ENCODE results near the gene GTF2E1.
"Not testable (repeated sequence)": the region's sequence is repeated elsewhere in the genome, so short reads cannot be mapped to it uniquely, and the experiment has no call there.

GTF2E1 gene

GRCh38 chr3:120742198-120742848, at the start of gene GTF2E1, which contains the start of gene RABL3:
TSS of gene GTF2E1 (plus strand) at chr3:120742744. CDS start at chr3:120750553, 7,809 bp downstream.
TSS of gene RABL3 (minus strand) at chr3:120742516. CDS start at chr3:120742507, 9 bp downstream.
- DNase-seq, result peak; percentile 96

DNA sequence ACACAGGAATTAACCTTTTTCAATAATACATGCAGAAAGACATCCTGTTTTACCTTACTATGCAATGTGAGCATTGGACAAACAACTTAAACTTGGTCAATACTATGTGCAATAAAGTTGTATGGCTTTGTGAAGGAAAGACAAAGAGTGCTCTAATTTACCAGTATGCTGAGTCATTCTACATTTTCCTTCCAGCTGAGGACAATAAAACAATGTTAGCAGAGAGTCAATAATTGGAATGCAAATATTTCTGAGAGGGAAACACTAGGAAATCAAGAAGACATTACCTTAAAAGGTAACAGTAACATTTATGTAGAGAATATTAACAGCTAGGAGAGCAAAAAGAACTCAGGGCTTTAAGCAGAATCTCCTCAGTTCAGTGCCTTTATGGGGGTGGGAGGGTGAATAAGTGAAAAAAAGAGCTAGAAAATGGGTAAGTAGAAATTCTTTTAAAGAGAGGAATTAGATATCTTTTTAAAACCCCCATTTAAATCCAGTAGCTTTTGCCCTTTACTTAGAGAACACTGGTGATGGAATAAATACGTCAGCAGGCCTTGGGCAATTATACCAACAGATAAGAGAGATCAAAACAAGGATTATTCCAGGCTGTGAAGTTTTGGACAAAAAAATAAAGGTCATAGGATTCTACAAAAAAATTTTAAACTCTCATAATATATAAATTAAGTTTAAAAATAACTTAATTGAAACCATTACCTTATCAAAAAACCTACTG, 48.9 kb upstream of the GTF2E1 start:
- DNase-seq, result no peak

DNA sequence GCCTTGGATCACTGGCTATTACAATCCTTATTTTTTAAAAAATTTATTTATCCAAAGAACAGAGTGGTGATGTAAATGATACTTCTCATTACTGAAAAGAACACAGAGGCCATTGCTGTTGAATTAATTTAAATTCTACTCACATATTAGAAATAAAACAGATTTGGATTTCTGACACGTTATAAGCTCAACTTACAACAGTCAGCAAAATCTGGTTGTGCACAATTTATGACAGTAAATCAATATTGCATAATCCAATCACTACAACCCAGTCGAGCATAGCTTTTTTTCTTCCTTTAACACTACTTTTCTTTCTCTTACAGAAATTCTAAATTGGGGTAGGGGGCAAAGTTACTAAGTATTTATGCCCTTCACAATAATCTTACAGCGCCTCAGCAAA, 43.2 kb upstream of the GTF2E1 start:
- DNase-seq, result no peak

GRCh38 chr3:120705884-120706582, 36.5 kb upstream of the GTF2E1 start:
- DNase-seq, result no peak

DNA sequence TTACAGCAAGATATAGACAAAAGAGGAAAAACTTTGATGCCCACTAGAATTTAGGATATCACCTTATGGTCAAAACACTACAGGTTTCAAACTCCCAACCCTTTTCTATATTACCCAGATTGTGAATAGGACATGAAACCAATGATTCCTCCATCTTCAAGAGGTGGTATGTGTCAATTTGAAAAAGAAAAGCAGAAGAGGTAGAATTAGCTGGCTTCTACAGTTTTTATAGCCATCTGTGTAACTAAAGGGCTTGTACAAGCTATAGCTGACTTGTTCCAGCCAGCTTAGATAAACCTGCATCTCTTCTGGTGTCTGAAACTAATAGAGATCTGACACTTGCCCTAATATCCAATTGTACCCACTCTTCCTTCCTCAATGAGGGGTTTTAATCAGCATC, 35.6 kb upstream of the GTF2E1 start:
- no peak for DNase-seq

- no peak for DNase-seq
These were observed 34.1 kb upstream of the GTF2E1 start for GRCh38 chr3:120708408-120708807.

DNA sequence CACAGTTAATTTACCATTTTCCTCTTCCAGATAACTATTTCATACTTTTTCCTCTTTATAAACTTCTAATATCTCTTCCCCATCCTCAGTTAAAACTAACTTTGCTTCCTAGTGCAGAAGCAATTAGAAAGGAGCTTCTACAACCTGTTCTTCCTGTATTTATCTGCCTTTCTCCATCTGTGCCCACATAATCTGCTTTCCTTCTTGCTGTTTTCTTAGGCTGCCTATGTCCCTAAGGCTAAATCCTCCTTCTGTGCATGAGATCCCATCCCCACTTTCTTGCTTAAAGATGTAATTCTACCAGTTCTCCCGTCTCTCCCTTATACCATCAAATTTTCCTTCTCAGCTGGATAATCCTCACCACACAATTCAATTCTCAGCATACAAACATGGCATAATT, 32.2 kb upstream of the GTF2E1 start:
- no peak for DNase-seq

GRCh38 chr3:120713262-120713661, 29.3 kb upstream of the GTF2E1 start:
- DNase-seq, result no peak

- peak; percentile 50 to 55 for DNase-seq
These were observed 23.2 kb upstream of the GTF2E1 start for GRCh38 chr3:120719167-120719834.

DNA sequence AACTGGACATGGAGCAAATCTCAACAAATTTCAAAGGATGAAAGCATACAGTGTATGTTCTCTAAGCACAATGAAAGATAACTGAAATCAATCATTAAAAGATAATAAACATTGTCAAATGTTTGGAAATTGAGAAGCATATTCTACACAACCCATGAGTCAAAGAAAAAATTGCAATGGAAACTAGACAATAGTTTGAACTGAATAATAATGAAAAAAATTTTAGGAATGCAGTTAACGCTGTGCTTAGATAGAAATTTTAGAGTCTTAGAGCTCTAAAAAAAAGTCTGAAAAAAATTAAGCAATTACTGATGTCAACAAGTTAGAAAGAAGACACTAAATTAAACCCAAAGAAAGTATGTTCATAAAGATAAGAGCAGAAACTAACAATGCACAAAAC, 15.8 kb upstream of the GTF2E1 start:
- no peak for DNase-seq

DNA sequence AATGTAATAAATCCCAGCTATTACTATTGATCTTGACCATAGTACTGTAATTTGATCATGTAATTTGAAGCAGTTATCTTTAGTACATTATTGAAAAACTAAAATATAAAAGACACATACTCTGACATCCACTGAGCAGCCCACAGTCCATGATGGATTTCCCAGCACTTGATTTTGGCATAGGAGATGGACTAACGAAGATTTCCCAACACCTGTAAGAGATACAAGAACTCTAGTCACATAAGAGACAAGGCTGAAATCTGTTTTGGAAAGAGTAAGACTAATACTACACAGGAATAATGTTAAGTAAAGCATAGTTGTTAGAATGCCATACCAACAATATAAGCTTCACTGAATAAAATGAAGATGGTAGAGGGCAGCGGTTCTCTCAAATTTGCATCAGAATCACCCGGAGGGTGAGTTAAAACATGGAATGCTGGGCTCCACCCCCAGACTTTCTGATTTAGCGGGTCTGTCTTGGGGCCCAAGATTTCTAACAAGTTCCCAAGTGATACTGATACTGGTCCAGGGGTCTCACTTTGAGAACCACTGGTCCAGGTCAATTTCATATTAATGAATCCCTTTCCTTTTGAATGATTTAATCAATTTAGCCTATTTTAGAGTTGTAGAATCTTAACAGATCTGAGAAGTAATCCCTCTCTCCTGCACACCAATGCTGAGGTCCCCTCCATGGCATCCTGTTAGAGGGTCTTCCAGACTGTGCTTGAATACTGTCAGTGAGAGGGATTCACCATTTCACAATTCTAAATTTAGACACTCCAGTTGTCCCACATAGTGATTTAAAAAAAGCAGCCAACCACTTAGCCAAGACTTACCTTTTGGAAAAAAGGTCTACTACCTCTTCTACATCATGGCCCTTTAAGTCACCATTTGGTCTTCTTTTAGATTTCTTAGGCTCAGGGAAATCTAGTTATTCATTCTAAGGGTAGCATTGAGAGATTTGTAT, 11.7 kb upstream of the GTF2E1 start:
- DNase-seq, result no peak

DNA sequence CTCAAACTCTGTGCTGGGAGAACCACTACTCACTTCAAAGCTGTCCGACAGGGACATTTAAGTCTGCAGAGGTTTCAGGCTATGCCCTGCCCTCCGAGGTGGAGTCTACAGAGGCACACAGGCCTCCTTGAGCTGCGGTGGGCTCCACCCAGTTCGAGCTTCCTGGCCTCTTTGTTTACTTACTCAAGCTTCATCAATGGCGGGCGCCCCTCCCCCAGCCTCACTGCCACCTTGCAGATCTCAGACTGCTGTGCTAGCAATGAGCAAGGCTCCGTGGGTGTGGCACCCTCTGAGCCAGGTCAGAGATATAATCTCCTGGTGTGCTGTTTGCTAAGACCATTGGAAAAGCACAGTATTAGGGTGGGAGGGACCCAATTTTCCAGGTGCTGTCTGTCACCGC, 4.5 kb upstream of the GTF2E1 start:
- not testable (repeated sequence) for DNase-seq

- DNase-seq, result no peak
These were observed 1.2 kb upstream of the GTF2E1 start for GRCh38 chr3:120741320-120741719.

DNA sequence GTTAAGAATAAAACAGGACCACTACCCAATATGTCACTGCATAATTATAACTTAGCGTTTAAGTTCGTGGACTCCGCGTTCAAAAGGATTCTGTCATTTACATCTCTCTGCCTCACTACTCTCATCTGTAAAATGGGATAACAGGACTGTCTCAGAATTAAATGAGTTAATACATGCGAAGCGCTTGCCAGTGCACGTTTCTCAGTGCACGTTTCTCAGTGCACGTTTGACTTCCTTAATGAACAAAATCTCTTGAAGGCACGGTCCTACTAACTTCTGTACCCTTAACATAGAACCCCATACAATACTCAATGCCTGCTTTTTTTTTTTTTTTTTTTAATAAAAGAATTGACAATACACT, 727 bp upstream of the GTF2E1 start:
- no peak for DNase-seq

DNA sequence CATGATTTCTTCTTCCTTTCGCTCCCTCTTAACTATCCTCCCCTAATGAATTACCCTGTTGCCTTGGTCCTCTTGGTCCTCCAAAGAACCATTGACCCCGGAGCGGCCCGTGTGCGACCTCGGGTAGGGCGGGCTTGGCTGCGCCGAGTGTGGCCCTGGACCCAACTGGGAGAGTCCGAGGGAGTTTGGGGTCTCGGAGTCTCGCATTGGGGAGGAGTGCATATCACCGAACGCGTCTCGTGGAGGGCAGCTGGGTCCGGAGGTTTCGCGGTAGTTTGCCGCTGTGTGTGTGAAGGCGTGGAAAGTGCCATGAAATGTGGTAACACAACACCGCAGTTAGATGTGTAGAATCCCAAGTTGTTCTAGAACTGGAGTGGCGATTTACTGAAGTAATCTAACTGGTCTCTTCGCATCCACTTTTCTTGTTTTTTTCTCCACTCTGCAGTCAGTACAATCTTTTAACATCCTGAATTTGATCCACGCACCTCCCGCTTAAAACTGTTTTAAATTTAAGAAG, 363 bp downstream of the GTF2E1 start:
- DNase-seq, result peak; percentile 4 to 11

DNA sequence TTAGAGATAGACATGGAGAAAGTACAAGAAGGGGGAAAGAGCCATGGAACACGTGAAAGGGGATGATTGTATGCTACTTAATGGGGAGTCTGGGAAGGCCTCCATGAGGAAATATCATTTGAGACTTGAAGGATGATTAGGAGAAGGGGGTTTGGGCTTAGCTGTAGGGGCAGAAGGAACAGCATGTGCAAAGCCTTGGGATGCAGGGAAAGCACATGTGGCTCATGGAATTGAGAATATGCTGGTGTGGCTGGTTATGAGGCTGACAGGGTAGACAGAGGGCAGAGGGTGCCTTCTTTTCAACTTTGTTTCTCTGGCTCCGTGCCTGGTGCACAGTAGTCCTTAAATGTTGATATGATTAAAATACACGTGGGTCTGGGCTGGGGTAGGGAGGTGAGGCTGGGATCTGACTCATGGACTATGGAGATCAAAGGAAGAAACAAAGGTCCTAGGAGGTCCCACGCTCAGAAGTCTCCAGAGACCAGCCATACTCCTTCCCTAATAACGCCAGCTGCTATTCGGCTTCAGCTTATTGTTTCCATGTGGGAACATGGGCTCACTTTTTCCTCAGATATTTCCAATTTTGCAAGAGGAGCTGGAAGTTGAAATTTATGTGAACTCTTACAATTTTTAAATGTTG, 1.1 kb downstream of the GTF2E1 start:
- DNase-seq, result no peak

DNA sequence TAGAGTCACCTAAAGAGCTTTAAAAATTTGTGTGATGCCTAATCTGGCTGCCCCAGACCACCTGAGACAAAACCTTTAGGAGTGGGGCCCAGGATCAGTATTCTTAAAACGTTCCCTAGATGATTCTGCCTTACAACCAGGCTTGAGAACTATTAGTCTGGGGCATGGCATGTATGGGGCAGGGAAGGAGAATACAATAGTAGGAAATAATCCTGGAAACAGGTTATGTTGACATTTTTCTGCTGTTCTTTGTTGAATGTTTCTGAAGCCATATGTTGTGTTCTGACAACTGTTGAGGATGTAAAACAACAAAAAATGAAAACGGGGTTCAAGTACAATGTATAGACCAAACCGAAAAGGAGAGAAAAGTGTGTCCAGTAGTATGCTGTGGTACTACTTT, 2.9 kb downstream of the GTF2E1 start:
- no peak for DNase-seq

GRCh38 chr3:120749843-120750242, 7.3 kb downstream of the GTF2E1 start:
- DNase-seq, result no peak

- no peak for DNase-seq
These were observed 9.7 kb downstream of the GTF2E1 start for GRCh38 chr3:120752230-120752629.

GRCh38 chr3:120752865-120753264, 10.3 kb downstream of the GTF2E1 start:
- no peak for DNase-seq

DNA sequence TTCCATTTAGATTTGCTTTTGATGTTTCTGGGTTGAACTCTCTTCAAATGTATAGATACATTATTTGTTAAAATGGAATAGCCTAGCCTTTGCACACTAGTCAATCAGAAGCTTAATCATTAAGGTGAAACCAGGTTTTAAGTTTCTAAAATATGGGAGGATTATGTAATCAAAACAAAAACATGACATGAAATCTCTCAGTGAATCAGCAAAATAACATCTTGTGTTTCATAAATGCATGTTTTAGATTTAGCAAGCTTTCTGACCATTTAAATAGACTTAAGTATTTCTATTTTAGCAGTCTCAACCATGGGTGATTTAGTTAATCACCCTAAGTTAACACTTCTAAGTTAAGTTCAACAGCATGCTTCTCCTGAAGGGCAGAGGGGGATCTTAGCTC, 11.3 kb downstream of the GTF2E1 start:
- DNase-seq, result no peak

Measured in activated CD4-positive, alpha-beta T cell treated with anti-CD3 and anti-CD28 coated beads, Interleukin-2, amount 50 U/mL, for 4 hours (primary cell).